ENCODE data around the gene KPNA4.
"Not testable (repeated sequence)": the region's sequence is repeated elsewhere in the genome, so short reads cannot be mapped to it uniquely, and the experiment has no call there.

The KPNA4 gene

GRCh38 chr3:160569894-160570652, 4.7 kb upstream of the KPNA4 start:
- no peak for DNase-seq

DNA sequence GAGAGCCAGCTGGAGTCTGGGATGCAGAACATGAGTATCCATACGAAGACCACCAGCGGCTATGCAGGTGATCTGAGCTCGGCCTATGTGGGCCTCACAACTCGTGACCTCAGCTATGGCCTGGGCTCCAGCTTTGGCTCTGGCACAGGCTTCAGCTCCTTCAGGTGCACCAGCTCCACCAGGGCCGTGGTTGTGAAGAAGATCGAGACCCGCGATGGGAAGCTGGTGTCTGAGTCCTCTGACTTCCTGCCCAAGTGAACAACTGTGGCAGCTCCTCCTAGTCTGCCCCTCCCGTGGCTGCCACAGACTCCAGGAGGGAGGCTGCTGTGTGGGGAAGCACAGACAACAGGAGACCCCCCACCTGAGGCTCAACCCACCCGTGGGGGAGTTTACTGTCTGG, 3.6 kb upstream of the KPNA4 start:
- no peak for DNase-seq

DNA sequence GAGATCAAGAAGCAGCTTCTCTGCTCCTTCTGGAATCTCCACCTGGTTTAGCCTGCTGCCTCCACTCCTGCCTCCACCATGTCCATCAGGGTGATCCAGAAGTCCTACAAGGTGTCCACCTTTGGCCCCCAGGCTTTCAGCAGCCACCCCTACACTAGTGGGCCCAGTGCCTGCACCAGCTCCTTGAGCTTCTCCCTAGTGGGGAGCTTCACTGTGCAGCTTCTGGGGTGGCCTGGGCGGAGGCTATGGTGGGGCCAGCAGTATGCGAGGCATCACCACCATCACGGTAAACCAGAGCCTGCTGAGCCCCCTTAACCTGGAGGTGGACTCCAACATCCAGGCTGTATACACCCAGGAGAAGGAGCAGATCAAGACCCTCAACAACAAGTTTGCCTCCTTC, 2.4 kb upstream of the KPNA4 start:
- no peak for DNase-seq

DNA sequence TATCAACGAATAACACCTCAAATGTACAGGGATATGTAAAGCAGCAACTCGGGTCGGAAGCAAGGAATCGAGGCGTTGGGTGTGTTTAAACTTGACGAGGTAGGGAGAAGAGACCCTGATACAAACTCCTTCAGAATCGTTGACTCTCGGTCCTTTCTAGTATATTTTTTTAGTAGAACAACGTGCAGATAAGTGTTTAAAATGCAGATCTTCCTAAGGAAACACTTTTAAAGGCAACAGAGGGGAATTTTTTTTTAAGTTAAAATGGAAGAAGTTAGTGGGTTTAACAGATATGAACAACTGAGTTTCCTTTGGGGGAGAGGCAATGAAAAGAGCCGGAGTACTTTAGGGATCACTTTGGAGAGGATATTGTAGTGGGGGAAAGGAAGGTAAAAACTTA, 1.1 kb upstream of the KPNA4 start:
- DNase-seq = no peak

DNA sequence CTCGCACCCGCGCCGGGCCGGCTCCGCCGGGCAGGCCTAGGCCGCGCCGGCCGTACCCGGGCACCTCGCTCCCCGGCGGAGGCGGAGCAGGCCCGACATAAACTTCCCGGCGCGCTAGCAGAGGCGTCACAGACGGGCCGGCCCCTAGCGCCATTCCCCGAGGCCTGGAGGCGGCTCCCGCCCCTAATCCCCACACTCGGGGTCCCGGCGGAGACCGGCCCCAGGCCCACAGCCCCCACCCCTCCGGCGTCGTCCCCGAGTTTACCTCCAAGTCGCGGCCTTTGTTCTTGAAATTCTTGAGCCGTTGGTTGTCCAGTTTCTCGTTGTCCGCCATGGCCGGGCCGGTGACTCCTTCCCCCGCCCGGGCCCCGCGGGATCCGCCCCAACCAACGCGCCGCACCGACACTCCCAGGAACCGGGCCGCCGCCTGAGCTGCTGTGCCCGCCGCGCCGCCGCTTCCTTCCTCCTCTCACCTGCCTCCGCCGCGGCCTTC, 376 bp downstream of the KPNA4 start:
- peak; percentile 47 to 51 for DNase-seq

- no peak for DNase-seq
These were observed 986 bp downstream of the KPNA4 start for GRCh38 chr3:160564258-160564911.

GRCh38 chr3:160562952-160563351, 2.4 kb downstream of the KPNA4 start:
- no peak for DNase-seq

DNA sequence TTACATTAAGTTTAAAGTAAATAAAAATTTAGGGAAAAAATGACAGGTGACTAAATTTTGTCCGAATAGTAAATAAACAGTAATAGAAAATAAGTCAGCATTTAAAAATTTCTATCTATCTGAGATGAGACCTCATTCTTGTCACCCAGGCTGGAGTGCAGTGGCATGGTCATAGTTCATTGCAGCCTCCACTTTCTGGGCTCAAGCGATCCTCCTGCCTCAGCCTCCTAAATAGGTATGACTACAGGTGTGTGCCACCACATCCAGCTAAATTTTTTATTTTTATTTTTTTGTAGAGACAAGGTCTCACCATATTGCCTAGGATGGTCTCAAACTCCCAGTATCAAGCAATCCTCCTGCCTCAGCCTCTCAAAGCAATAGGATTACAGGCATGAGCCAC, 7.8 kb downstream of the KPNA4 start:
- DNase-seq = no peak

- DNase-seq = no peak
These were observed 9.2 kb downstream of the KPNA4 start for GRCh38 chr3:160556141-160556540.

DNA sequence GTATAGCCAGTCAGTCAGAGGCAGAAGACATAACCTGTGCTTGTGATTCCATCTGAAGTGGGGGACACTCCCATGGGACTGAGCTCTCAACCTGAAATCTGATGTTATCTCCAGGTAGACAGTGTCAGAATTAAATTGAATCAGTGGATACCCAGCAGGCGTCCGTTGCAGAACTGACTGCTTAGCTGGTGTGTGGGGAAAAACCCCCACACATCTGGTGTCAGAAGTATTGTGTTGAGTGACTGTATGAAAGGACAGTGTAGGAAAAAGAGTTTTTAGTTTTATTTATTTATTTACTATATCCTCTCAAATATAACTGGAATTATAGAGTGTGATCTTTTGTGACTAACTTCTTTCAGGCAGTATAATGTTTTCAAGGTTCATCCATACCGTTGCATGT, 10.4 kb downstream of the KPNA4 start:
- DNase-seq = no peak

- DNase-seq = no peak
These were observed 11.5 kb downstream of the KPNA4 start for GRCh38 chr3:160553827-160554226.

- no peak for DNase-seq
These were observed 18.6 kb downstream of the KPNA4 start for GRCh38 chr3:160546727-160547126.

GRCh38 chr3:160545504-160545871, 19.9 kb downstream of the KPNA4 start:
- DNase-seq = no peak

GRCh38 chr3:160544844-160545503, 20.4 kb downstream of the KPNA4 start:
- DNase-seq = no peak

DNA sequence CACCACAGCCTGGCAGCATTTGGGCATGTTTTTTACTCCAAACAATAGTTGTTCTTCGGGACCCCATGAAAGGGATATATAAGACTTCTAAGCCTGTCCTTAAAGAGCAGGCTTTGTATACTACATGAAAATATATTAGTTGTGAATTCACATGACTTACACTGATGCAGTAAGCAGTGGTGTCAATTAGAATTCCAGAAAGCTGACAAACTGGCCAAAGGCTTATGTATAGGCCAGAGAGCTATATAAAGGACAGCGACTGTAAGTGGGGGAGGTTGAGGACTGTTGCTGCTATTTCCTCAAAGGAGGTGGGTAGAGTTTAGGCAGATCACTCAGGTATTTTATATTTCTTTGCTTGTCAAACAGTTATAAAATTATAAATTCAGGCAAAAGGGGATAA, 24.8 kb downstream of the KPNA4 start:
- DNase-seq = no peak

DNA sequence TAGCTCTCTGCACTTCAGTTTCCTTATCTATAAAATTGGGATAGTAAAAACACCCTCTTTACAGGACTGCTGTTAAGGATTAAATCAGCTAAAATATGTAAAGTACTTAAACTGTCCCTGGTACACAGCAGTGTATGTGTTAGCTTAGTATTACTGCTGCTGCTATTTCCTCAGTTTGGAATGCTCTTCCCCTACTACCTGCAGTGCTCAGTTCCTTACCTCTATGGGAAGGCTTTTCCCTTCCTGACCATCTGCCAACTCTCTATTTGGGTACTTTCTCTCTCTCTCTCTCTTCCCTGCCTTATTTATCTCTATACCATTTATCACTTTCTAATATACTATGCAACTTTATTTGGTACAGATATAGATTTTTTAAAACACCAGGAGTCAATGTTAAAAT, 26.5 kb downstream of the KPNA4 start:
- DNase-seq = no peak

DNA sequence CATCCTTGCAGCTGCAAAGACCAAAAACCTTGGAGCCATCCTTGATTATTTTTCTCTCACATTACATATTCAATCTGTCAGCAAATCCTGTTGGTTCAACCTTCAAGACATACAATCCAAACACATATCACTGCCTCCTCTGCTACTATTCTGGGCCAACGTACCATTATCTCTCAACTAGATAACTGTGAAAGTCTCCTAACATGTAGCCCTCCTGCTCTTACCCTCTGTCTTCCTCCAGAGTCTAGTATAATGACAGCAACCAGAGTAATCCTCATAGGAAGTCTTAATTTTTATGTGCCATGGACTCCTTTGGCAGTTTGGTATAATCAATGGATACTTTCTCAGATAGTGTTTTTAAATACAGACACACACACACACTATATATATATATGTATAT, 27.6 kb downstream of the KPNA4 start:
- DNase-seq = no peak

- no peak for DNase-seq
These were observed 33.0 kb downstream of the KPNA4 start for GRCh38 chr3:160532371-160532770.

DNA sequence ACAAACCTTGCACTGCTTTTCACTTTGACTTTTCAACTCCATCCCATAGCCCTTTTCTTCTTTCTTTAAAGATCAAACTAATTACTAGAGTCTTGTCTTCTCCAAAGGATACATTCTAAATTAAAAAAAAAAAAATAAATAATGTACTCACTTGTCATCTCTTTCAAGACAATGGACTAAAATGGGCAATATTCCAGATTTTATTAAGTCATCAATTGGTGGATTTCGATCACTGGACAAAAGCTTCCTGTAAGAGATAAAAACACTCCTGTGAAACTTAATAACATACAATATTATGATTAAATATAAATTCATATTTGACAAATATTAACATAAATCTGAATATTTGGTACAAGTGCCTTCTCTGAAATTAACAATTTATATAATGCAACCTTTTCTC, 34.1 kb downstream of the KPNA4 start:
- DNase-seq = no peak

DNA sequence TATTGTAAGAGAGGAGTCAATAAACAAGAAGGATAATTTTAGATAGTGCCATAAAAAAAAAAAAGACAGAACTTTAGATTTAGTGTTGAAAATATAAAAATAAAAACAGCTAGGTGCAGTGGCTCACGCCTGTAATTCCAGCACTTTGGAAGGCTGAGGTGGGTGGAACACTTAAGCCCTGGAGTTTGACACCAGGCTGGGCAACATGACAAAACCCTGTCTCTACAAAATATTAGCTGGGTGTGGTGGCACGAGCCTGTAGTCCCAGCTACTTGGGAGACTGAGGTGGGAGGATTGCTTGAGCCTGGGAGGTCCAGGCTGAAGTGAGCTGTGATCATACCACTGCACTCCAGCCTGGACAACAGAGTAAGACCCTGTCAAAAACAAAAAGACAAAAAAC, 49.0 kb downstream of the KPNA4 start:
- DNase-seq = not testable (repeated sequence)

DNA sequence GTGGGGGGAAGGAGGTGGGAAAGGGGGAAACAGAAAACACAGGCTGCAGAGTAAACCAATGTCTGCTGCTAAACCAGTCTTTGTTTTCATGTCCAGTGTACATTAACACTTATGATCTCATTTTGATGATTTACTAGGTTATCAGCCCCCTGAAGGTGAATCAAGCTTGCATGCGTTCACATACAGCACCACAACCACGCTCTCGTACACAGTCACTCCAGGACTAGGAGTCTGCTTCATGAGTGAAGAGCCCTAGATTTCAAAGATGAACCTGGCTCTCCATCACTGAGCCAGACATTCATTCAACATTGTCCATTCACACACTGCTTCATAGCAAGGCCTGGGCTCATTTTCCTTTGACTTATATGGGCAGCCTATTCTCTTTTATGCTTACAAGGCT, 64.0 kb downstream of the KPNA4 start:
- no peak for DNase-seq

DNA sequence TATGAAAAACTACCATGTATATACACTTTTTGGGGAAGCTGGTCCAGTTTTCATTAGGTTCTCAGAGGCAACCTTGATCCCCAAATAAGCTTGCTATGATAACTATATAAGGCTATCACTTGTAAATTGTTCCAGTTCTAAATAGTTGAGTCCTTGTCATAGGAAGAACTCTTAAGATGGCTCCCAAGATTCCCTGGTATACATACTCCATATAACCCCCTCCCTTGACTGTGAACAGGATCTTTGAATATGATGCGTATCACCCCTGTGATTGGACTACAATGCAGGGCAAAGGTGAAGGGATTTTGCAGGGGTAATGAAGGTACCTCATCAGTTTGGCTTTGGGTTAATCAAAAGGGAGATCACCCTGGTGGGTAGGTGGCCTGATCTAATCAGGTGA, 67.2 kb downstream of the KPNA4 start:
- DNase-seq = no peak

DNA sequence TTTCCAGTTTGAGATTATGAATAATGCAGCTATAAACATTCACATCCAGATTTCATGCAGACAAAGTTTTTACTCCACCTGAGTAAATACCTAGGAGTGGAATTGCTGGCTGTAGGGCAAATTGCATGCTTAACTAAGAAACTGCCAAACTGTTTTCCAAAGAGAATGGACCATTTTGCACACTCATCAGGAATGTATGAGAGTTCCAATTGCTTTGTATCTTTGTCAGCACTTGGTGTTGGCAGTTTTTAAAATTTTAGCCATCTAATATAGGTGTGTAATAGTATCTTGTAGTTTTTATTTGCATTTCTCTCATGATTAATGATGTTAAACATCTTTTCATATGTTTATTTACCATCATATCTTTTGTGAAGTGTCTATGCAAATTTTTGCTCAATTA, 75.2 kb downstream of the KPNA4 start:
- no peak for DNase-seq

DNA sequence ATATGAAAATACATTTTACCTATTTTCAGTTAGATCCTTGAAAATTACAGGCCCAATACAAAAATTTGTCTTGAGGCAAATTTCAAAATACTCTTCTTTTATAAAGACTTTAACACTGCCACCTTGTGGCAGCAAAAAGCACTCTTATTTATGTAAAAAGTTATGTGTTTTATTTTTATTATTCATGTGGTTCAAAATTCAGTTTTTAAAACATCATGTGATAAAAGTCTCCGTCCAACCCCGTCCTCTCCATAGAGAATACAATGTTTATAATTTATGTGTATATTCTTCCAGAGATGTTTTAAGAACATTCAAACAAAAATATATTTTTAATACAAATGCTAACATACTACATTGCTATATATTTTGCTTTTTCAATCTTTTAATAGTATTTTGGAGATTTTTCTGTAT, 78.9 kb downstream of the KPNA4 start:
- no peak for DNase-seq

Measured in activated CD4-positive, alpha-beta T cell treated with anti-CD3 and anti-CD28 coated beads, Interleukin-2, amount 50 U/mL, for 4 hours (primary cell).